OCI-LY3 (cell line): ENCODE measurements around the gene ALCAM.

Experiments used
- EZH2phosphoT487 ChIP-seq: fragments of 200-600 bp; shearing (Covaris generic); IDR thresholded peaks from 2 replicates; pipeline ENCODE4 v1.6.1; 2018; ENCODE audit warnings: antibody characterized with exemption, mixed run types, low read depth
- TF ChIP-seq, protein P1 (sequence below): fragments of 200-600, 300-600 bp; sonication (generic); IDR thresholded peaks from 2 replicates; pipeline ENCODE4 v1.5.1; 2014; ENCODE audit warnings: antibody characterized with exemption, low read length, low read depth

DNA sequence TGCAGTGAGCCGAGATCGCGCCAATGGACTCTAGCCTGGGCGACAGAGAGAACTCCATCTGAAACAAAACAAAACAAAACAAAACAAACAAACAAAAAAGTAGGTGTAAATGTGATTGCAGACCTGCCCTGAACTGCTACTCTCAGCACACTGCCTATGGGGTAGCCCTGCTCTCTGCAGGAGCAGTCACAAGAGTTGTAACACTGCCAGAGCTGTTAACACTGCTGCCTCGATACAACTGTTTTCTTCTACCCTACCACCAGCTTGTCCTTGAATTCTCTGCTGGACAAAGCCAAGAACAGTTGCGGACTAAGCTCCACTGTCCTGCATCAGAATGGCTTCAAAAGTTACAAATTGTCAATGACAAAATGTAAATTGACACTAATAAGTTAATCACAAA is 89.3 kb downstream of the ALCAM start:
- TF ChIP-seq, protein P1, sequence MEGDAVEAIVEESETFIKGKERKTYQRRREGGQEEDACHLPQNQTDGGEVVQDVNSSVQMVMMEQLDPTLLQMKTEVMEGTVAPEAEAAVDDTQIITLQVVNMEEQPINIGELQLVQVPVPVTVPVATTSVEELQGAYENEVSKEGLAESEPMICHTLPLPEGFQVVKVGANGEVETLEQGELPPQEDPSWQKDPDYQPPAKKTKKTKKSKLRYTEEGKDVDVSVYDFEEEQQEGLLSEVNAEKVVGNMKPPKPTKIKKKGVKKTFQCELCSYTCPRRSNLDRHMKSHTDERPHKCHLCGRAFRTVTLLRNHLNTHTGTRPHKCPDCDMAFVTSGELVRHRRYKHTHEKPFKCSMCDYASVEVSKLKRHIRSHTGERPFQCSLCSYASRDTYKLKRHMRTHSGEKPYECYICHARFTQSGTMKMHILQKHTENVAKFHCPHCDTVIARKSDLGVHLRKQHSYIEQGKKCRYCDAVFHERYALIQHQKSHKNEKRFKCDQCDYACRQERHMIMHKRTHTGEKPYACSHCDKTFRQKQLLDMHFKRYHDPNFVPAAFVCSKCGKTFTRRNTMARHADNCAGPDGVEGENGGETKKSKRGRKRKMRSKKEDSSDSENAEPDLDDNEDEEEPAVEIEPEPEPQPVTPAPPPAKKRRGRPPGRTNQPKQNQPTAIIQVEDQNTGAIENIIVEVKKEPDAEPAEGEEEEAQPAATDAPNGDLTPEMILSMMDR, result no peak
- TF ChIP-seq EZH2phosphoT487, result no peak
